ENCODE measurements around the gene PDE4D.

DNA sequence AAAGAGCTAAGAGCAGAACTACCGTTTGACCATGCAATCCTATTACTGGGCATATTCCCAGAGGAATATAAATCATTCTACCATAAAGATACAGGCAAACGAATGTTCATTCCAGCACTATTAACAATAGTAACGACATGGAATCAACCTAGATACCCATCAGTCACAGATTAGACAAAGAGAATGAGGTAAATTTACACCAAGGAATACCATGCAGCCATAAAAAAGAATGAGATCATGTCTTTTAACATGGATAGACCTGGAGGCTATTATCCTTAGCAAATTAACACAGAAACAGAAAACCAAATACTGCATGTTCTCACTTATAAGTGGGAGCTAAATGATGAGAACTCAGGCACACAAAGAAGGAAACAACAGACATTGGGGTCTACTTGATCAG lies 641.9 kb downstream of the PDE4D start:
- TF ChIP-seq, protein P1, sequence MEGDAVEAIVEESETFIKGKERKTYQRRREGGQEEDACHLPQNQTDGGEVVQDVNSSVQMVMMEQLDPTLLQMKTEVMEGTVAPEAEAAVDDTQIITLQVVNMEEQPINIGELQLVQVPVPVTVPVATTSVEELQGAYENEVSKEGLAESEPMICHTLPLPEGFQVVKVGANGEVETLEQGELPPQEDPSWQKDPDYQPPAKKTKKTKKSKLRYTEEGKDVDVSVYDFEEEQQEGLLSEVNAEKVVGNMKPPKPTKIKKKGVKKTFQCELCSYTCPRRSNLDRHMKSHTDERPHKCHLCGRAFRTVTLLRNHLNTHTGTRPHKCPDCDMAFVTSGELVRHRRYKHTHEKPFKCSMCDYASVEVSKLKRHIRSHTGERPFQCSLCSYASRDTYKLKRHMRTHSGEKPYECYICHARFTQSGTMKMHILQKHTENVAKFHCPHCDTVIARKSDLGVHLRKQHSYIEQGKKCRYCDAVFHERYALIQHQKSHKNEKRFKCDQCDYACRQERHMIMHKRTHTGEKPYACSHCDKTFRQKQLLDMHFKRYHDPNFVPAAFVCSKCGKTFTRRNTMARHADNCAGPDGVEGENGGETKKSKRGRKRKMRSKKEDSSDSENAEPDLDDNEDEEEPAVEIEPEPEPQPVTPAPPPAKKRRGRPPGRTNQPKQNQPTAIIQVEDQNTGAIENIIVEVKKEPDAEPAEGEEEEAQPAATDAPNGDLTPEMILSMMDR (IDR thresholded peaks at IDR 0.05): no peak
- no peak for TF ChIP-seq POLR2A (IDR thresholded peaks at IDR 0.05)

All from right lobe of liver (tissue), 4 donors.